B cell (primary cell): ENCODE measurements around the gene FLII. TPM values are rescaled to one million over a fixed set of nuclear protein-coding genes. Genes with fewer than 3 reads are reported as not detected.

ENCODE experiments used
- ATAC-seq: fragments of 200-7000 bp; cut with Tn5 transposase; one replicate; pipeline ENCODE4 v1.10.0; 2021; ENCODE audit warnings: low read depth, mild to moderate bottlenecking, moderate number of reproducible peaks, moderate library complexity
- CTCF ChIA-PET: fragments of 350-600 bp; sonication (Branson Sonifier 250); formaldehyde crosslinking; loops from one replicate; lab custom pipeline; 2021; ENCODE audit warnings: antibody characterized with exemption, inconsistent platforms; lab: Charles Lee
- POLR2A ChIA-PET: fragments of 350-600 bp; sonication (Branson Sonifier 250); formaldehyde crosslinking; loops from one replicate; lab custom pipeline; 2021; ENCODE audit warnings: antibody characterized with exemption; lab: Charles Lee
- DNase-seq: peaks from one replicate; pipeline ENCODE4 v3.0.0; 2013
- H2AFZ ChIP-seq: 2 replicates; pipeline ENCODE4 v1.6.1; 2012; ENCODE audit warnings: mild to moderate bottlenecking, low read depth, low read length; ENCODE audit not compliant: insufficient read depth, poor library complexity, severe bottlenecking
- H3K27ac ChIP-seq, 2 donors: 1 replicate in 1 of 2; 2 replicates in 1 of 2; pipeline ENCODE4 v1.5.1; 2012 to 2013; ENCODE audit warnings: low read length in 2 of 2, mild to moderate bottlenecking in 2 of 2, moderate library complexity in 1 of 2
- H3K27me3 ChIP-seq, 4 experiments: fragments of 200-600 bp in 1 of 4; sonication (generic) in 1 of 4; replicated peaks in 1 of 4; 1 replicate in 2 of 4; 2 replicates in 2 of 4; pipeline versions ENCODE4 v1.6.1 to v1.7.0; 2013 to 2016; ENCODE audit warnings: low read length in 3 of 4, mild to moderate bottlenecking in 2 of 4, mixed read lengths in 1 of 4, moderate library complexity in 1 of 4; ENCODE audit not compliant: insufficient read depth in 4 of 4, control insufficient read depth in 3 of 4; ENCODE audit errors: control extremely low read depth in 1 of 4
- H3K36me3 ChIP-seq, 2 experiments: replicated peaks in 1 of 2; 1 replicate in 1 of 2; 2 replicates in 1 of 2; pipeline versions ENCODE4 v1.6.1 to v1.7.1; 2013; ENCODE audit warnings: low read length in 1 of 2; ENCODE audit not compliant: insufficient read depth in 2 of 2, control insufficient read depth in 1 of 2; ENCODE audit errors: control extremely low read depth in 1 of 2, extremely low read depth in 1 of 2
- H3K4me1 ChIP-seq, 2 donors: fragments of 200-600 bp in 1 of 2; sonication (generic) in 1 of 2; 1 replicate in 1 of 2; 2 replicates in 1 of 2; pipeline versions ENCODE4 v1.5.1 to v1.6.1; 2013 to 2017; ENCODE audit warnings: low read length in 2 of 2; ENCODE audit not compliant: control insufficient read depth in 2 of 2, insufficient read depth in 2 of 2
- H3K4me2 ChIP-seq: replicated peaks from 2 replicates; pipeline ENCODE3; 2012; ENCODE audit warnings: mild to moderate bottlenecking, low read depth, low read length; ENCODE audit not compliant: poor library complexity, severe bottlenecking
- H3K4me3 ChIP-seq, 5 experiments: fragments of 200-600 bp in 1 of 5; sonication (generic) in 1 of 5; 1 replicate in 3 of 5; 2 replicates in 2 of 5; pipeline versions ENCODE4 v1.5.1 to v1.7.0; 2011 to 2016; ENCODE audit warnings: low read length in 4 of 5, mild to moderate bottlenecking in 4 of 5, low read depth in 2 of 5, control low read depth in 1 of 5, moderate library complexity in 1 of 5; ENCODE audit not compliant: insufficient read depth in 1 of 5; ENCODE audit errors: control extremely low read depth in 1 of 5, extremely low read depth in 1 of 5
- H3K79me2 ChIP-seq: fragments of 200-600 bp; sonication (generic); one replicate; pipeline ENCODE4 v1.6.0; 2016; ENCODE audit warnings: low read length; ENCODE audit not compliant: control insufficient read depth, insufficient read depth
- H3K9ac ChIP-seq: fragments of 200-600 bp; sonication (generic); 2 replicates; pipeline ENCODE4 v1.6.1; 2017; ENCODE audit warnings: mild to moderate bottlenecking, low read length, moderate library complexity
- H3K9me3 ChIP-seq, 3 donors: one replicate each; pipeline versions ENCODE4 v1.6.1 to v1.7.1; 2013; ENCODE audit warnings: low read length in 2 of 3; ENCODE audit not compliant: control insufficient read depth in 2 of 3, insufficient read depth in 1 of 3; ENCODE audit errors: control extremely low read depth in 1 of 3
- H4K20me1 ChIP-seq: 2 replicates; pipeline ENCODE4 v1.6.0; 2012; ENCODE audit warnings: mild to moderate bottlenecking, low read length; ENCODE audit not compliant: insufficient read depth, control insufficient read depth, poor library complexity, severe bottlenecking
- H3K27ac Mint-ChIP-seq: one replicate; pipeline ENCODE4 v1.8.0; 2021; ENCODE audit warnings: mixed read lengths
- H3K27me3 Mint-ChIP-seq: one replicate; pipeline ENCODE4 v1.8.0; 2021; ENCODE audit warnings: mixed read lengths
- H3K4me1 Mint-ChIP-seq: one replicate; pipeline ENCODE4 v1.8.0; 2021; ENCODE audit warnings: mixed read lengths
- H3K4me3 Mint-ChIP-seq: one replicate; pipeline ENCODE4 v1.8.0; 2021; ENCODE audit warnings: mixed read lengths
- H3K9me3 Mint-ChIP-seq: one replicate; pipeline ENCODE4 v1.8.0; 2022; ENCODE audit warnings: mixed read lengths; ENCODE audit not compliant: insufficient read depth
- EZH2 ChIP-seq: IDR thresholded peaks from 2 replicates; pipeline ENCODE4 v1.6.1; 2012; ENCODE audit warnings: borderline replicate concordance, low read depth, mild to moderate bottlenecking, moderate library complexity, low read length; ENCODE audit not compliant: insufficient read depth, poor library complexity, severe bottlenecking
- WGBS: methylation state at CpG from one replicate; pipeline ENCODE4 v1.1.5; 2013; ENCODE audit warnings: missing lambda C conversion rate; ENCODE audit not compliant: insufficient coverage; 5-methylcytosine and 5-hydroxymethylcytosine counted together
- intact Hi-C: fragments of 100-400 bp; cut with micrococcal nuclease; formaldehyde crosslinking; loops from one replicate; pipeline ENCODE4 v1.10.0; 2022
- polyA plus RNA-seq: library from polyadenylated mRNA; depleted of rRNA; stranded (reverse); fragments of >200 nt; gene quantifications from 2 replicates; pipeline ENCODE4 v1.2.3, GENCODE V29; 2012
- total RNA-seq, 2 donors: library from RNA; stranded (reverse); fragments of 120-200 nt in 1 of 2; gene quantifications; 1 replicate in 1 of 2; 2 replicates in 1 of 2; pipeline versions ENCODE4 v1.2.3 to v1.2.4, GENCODE V29; 2013 to 2022
- TF ChIP-seq, protein P1 (sequence below): fragments of 200-600 bp; IDR thresholded peaks from one replicate; pipeline ENCODE4 v1.8.0; 2022; ENCODE audit warnings: antibody characterized with exemption, mild to moderate bottlenecking

Gene FLII
- total and polyA plus RNA-seq, 2 donors (not counting 1 experiment from before 2014, with no cell fraction given), result 357 to 531 TPM

GRCh38 chr17:18241229-18241871 is 17.2 kb downstream of the FLII start:
- ATAC-seq (no peak), DNase-seq (no peak)
- H3K4me3 Mint-ChIP-seq, result no peak overlapping the region
- no peak overlapping the region for H3K4me2 ChIP-seq
- TF ChIP-seq, protein P1, sequence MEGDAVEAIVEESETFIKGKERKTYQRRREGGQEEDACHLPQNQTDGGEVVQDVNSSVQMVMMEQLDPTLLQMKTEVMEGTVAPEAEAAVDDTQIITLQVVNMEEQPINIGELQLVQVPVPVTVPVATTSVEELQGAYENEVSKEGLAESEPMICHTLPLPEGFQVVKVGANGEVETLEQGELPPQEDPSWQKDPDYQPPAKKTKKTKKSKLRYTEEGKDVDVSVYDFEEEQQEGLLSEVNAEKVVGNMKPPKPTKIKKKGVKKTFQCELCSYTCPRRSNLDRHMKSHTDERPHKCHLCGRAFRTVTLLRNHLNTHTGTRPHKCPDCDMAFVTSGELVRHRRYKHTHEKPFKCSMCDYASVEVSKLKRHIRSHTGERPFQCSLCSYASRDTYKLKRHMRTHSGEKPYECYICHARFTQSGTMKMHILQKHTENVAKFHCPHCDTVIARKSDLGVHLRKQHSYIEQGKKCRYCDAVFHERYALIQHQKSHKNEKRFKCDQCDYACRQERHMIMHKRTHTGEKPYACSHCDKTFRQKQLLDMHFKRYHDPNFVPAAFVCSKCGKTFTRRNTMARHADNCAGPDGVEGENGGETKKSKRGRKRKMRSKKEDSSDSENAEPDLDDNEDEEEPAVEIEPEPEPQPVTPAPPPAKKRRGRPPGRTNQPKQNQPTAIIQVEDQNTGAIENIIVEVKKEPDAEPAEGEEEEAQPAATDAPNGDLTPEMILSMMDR, result no peak
- TF ChIP-seq EZH2, result no peak
- no peaks in the 10 kb centered on the region for H3K4me1 ChIP-seq
- H3K27me3 ChIP-seq, result no peaks in the 10 kb centered on the region
- no peaks in the 10 kb centered on the region for H4K20me1 ChIP-seq
- ChIA-PET CTCF (no interaction called here), POLR2A (no interaction called here)
- no peak overlapping the region for H3K27ac Mint-ChIP-seq
- H3K4me3 ChIP-seq, result no peak overlapping the region
- H3K4me1 Mint-ChIP-seq, result no peaks in the 10 kb centered on the region
- peaks cover 5 to 24% of the 10 kb centered on the region in 2 experiments for H3K36me3 ChIP-seq
- H3K79me2 ChIP-seq, result no peaks in the 10 kb centered on the region
- no peak overlapping the region for H3K27ac ChIP-seq
- no peak overlapping the region for H2AFZ ChIP-seq
- H3K9me3 ChIP-seq, result no peaks in the 10 kb centered on the region
- intact Hi-C loops, result no loop called here
- H3K9me3 Mint-ChIP-seq, result no peaks in the 10 kb centered on the region
- H3K27me3 Mint-ChIP-seq, result no peaks in the 10 kb centered on the region
- WGBS, result 95% methylated on average over 27 of the region's 28 CpGs
- H3K9ac ChIP-seq, result no peak overlapping the region

DNA sequence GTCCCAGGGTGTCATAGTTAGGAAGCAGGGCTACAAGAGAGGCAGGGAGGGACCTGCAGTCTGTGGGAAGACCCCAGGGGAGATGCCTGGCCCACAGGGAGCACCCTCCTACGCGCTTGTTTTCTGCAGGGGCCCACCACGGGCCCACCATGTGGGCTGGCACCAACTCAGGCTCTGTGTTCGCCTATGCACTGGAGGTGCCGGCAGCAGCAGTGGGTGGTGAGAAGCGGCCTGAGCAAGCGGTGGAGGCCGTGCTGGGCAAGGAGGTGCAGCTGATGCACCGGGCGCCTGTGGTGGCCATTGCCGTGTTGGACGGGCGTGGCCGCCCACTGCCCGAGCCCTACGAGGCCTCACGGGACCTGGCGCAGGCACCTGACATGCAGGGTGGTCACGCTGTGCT is 18.1 kb downstream of the FLII start:
- Mint-ChIP-seq H3K4me3 (no peak overlapping the region), H3K27me3 (no peaks in the 10 kb centered on the region), H3K9me3 (no peaks in the 10 kb centered on the region), H3K27ac (no peak overlapping the region), H3K4me1 (no peaks in the 10 kb centered on the region)
- DNase-seq (no peak), ATAC-seq (no peak)
- no peak overlapping the region for H2AFZ ChIP-seq
- H3K4me1 ChIP-seq, result no peaks in the 10 kb centered on the region
- H4K20me1 ChIP-seq, result no peaks in the 10 kb centered on the region
- no peaks in the 10 kb centered on the region for H3K79me2 ChIP-seq
- H3K27me3 ChIP-seq, result no peaks in the 10 kb centered on the region
- H3K36me3 ChIP-seq, result peaks cover 3 to 19% of the 10 kb centered on the region in 2 experiments
- no peak overlapping the region for H3K9ac ChIP-seq
- no peak overlapping the region for H3K4me2 ChIP-seq
- H3K27ac ChIP-seq, result no peak overlapping the region
- H3K9me3 ChIP-seq, result no peaks in the 10 kb centered on the region
- POLR2A ChIA-PET, result no interaction called here
- no peak overlapping the region for H3K4me3 ChIP-seq
- TF ChIP-seq, protein P1, result no peak
- no peak for TF ChIP-seq EZH2
- CTCF ChIA-PET, result no interaction called here
- intact Hi-C loops, result no loop called here
- 93% methylated on average over 19 of the region's 19 CpGs for WGBS
